HG02970 (cell line): Measurements from ENCODE around the gene WNK4.

Experiments used
- ATAC-seq: cut with Tn5 transposase; IDR thresholded peaks from one replicate; pipeline ENCODE4 v1.9.1; 2021; ENCODE audit warnings: mild to moderate bottlenecking, moderate library complexity, moderate number of reproducible peaks; ENCODE audit not compliant: unreplicated experiment, low FRiP score

Gene WNK4

GRCh38 chr17:42832934-42833766 lies 52.7 kb downstream of the WNK4 start, which contains the start of gene PSME3:
PSME3 (plus strand) TSS chr17:42833397; CDS start chr17:42833632, 235 bp downstream.
- peak; percentile 80 for ATAC-seq

DNA sequence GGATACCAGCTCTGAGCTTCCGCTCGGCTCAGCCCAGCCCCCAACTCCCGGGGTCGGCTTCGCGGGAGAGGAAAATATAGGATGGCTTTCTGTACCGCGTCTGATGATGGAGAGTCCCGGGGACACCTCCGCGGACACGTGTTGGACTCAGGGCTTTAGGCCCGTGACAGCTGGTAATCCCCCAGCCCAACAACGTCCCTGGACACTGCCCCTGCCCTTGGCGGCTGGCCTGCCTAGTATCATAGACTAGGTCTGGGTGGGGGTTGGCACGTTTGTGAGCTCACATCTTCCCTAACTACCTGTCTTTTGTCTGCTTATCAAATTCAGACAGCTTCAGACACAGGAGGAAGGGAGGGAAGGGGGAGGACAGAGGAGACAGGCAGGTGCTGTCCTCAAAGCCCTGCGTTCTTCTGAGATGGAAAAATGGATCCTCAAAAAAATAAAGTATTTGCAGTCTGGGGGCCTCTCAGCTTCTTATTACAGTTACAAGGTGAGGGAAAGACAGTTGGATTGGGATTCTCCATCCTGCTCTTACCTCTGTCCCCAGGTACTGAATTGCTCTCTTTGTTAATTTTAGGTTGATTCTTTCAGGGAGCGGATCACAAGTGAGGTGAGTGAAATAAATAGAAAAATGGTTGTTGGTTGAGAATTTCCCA lies 53.5 kb downstream of the WNK4 start:
- ATAC-seq = peak; percentile 16

- no peak for ATAC-seq
These were observed 55.3 kb downstream of the WNK4 start for GRCh38 chr17:42835732-42836131.

GRCh38 chr17:42841975-42842685 lies 61.7 kb downstream of the WNK4 start:
- no peak for ATAC-seq

GRCh38 chr17:42843358-42843934 lies 63.0 kb downstream of the WNK4 start:
- no peak for ATAC-seq

GRCh38 chr17:42844271-42844670 lies 63.9 kb downstream of the WNK4 start, which contains the start of gene AOC2:
AOC2 (plus strand) TSS chr17:42844580; CDS start chr17:42844627, 47 bp downstream.
- ATAC-seq = no peak

- no peak for ATAC-seq
These were observed 64.5 kb downstream of the WNK4 start for GRCh38 chr17:42844761-42845555.

- no peak for ATAC-seq
These were observed 65.1 kb downstream of the WNK4 start for GRCh38 chr17:42845556-42845917.

GRCh38 chr17:42845918-42846593 lies 65.6 kb downstream of the WNK4 start:
- no peak for ATAC-seq
